ENCODE results near the gene TMPRSS9. TPM values are rescaled to one million over a fixed set of nuclear protein-coding genes. Genes with fewer than 3 reads are reported as not detected.

The TMPRSS9 gene
- total RNA-seq, 1 experiment from 2014 or later = 0.23 TPM

DNA sequence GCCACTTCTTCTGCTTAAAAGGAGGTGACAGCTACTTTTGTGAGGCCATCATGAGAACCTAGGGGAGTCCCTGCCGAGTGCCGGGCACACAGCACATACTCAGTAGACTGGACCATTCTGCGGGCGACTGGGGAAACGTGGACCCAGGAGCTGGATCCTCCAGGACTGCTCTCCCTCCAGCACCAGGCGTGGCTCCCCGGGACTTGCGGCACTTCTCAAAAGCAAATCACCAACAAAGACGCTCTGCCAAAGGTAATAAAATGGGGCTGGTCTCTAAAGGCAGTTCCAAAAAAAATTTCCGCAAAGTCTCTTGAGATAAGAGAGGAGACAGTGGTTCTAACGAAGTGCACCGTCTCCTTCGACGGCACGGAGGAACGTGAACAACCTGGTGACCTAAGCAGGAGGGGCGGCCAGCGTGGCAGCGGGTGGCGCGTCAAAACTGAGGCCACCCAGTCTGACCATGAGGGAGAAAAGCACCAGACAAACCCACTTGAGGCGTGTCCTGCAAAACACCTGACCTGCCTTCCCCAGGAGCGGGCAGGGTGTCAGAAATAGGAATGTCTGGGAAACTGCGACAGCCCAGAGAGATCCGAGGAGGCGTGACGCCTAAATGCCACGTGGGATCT, 1.4 kb upstream of the TMPRSS9 start:
- no peak overlapping the region for H3K27ac ChIP-seq (ENCODE audit: low read length)
- CTCF ChIA-PET = no interaction called here
- H3K27me3 ChIP-seq (ENCODE audit: control insufficient read depth, insufficient read depth, low read length) = no peaks in the 10 kb centered on the region; the same call in 1 of the 2 replicates
- TF ChIP-seq SIN3A (IDR thresholded peaks at IDR 0.05; ENCODE audit: borderline replicate concordance, insufficient read depth, low read depth, low read length) (no peak), TCF7L2 (IDR thresholded peaks at IDR 0.05; ENCODE audit: low read depth, low read length) (no peak), REST (IDR thresholded peaks at IDR 0.05; ENCODE audit: insufficient read depth in 1 of 2, low read depth in 2 of 2, low read length in 1 of 2) (no peak), POLR2AphosphoS5 (IDR thresholded peaks at IDR 0.05; ENCODE audit: low read depth, low read length) (no peak), CTCF (IDR thresholded peaks at IDR 0.05) (no peak)
- ATAC-seq (no peak), DNase-seq (ENCODE audit: low read depth, low spot score) (no peak)
- intact Hi-C loops (cut with micrococcal nuclease; ENCODE audit: unreplicated experiment) = no loop called here
- in situ Hi-C loops (cut with HindIII; ENCODE audit: low pct_unique_long_range_greater_than_20kb, low sequenced_read_pairs) = no loop called here
- BruUV-seq (replicated peaks) = no TSS peak
- H3K4me3 ChIP-seq (ENCODE audit: low read depth in 2 of 2, low read length in 2 of 2) = no peak overlapping the region
- no peaks in the 10 kb centered on the region; the same call in 1 of the 2 replicates for H3K4me1 ChIP-seq (ENCODE audit: control insufficient read depth, insufficient read depth, low read length)
- POLR2A ChIA-PET = no interaction called here
- H3K9me3 ChIP-seq (ENCODE audit: control insufficient read depth, insufficient read depth, low read depth, low read length) = no peaks in the 10 kb centered on the region
- no peaks in the 10 kb centered on the region for H3K36me3 ChIP-seq (ENCODE audit: control insufficient read depth, insufficient read depth, low read length)

DNA sequence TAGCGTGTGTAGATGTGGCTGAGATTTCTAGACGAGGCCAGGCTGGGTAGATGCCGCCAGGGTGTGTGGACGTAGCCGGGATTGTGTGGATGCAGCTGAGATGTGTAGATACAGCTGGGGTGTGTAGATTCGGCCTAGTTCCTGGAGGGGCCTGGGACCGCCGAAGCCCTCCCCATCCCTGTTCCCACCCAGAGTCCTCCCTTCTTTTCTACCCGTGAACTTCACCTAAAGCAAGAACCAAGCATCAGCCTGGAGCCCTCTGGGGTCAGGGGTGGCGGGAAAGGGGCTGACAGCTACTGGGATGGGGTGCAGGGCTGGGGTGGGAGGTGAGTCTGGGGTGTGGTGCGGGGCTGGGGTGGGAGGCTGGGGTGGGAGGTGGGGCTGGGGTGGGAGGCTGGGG, 768 bp downstream of the TMPRSS9 start:
- no peaks in the 10 kb centered on the region; the same call in 1 of the 2 replicates for H3K27me3 ChIP-seq (ENCODE audit: control insufficient read depth, insufficient read depth, low read length)

More for the DNA sequence above, 768 bp downstream of the TMPRSS9 start:
- ChIA-PET POLR2A (interaction anchor here (0.6 kb wide), 1 partner anchor 54 kb away, joined by 11 read pairs; no protein-coding TSS in a partner anchor), CTCF (no interaction called here)
- no peaks in the 10 kb centered on the region; the same call in 1 of the 2 replicates for H3K4me1 ChIP-seq (ENCODE audit: control insufficient read depth, insufficient read depth, low read length)
- H3K36me3 ChIP-seq (ENCODE audit: control insufficient read depth, insufficient read depth, low read length) = no peaks in the 10 kb centered on the region
- H3K27ac ChIP-seq (ENCODE audit: low read length) = no peak overlapping the region
- DNase-seq (ENCODE audit: low read depth, low spot score) (no peak), ATAC-seq (peak; percentile 49)
- no peaks in the 10 kb centered on the region for H3K9me3 ChIP-seq (ENCODE audit: control insufficient read depth, insufficient read depth, low read depth, low read length)
- in situ Hi-C loops (cut with HindIII; ENCODE audit: low pct_unique_long_range_greater_than_20kb, low sequenced_read_pairs) (no loop called here), intact Hi-C loops (cut with micrococcal nuclease; ENCODE audit: unreplicated experiment) (no loop called here)
- TF ChIP-seq CTCF (IDR thresholded peaks at IDR 0.05) (no peak), SIN3A (IDR thresholded peaks at IDR 0.05; ENCODE audit: borderline replicate concordance, insufficient read depth, low read depth, low read length) (no peak), REST (IDR thresholded peaks at IDR 0.05; ENCODE audit: insufficient read depth in 1 of 2, low read depth in 2 of 2, low read length in 1 of 2) (no peak), POLR2AphosphoS5 (IDR thresholded peaks at IDR 0.05; ENCODE audit: low read depth, low read length) (no peak), TCF7L2 (IDR thresholded peaks at IDR 0.05; ENCODE audit: low read depth, low read length) (no peak)
- BruUV-seq (replicated peaks) = no TSS peak
- no peak overlapping the region for H3K4me3 ChIP-seq (ENCODE audit: low read depth in 2 of 2, low read length in 2 of 2)
